Measurements from ENCODE around the gene RNU6-9.

DNA sequence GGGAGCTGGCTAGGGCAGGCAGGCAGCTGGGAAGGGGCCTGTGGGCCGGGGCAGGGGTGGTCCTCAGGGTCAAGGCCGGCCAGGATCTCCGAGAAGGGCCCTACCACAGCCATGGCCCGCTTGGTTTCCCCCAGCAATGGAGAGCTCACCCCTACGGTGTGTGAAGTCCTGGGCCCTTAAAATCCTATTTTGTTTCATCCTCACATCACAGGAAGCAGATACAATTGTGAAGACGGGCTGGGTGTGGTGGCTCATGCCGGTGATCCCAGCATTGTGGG is 8.7 kb downstream of the RNU6-9 start:
- TF ChIP-seq, protein P1, sequence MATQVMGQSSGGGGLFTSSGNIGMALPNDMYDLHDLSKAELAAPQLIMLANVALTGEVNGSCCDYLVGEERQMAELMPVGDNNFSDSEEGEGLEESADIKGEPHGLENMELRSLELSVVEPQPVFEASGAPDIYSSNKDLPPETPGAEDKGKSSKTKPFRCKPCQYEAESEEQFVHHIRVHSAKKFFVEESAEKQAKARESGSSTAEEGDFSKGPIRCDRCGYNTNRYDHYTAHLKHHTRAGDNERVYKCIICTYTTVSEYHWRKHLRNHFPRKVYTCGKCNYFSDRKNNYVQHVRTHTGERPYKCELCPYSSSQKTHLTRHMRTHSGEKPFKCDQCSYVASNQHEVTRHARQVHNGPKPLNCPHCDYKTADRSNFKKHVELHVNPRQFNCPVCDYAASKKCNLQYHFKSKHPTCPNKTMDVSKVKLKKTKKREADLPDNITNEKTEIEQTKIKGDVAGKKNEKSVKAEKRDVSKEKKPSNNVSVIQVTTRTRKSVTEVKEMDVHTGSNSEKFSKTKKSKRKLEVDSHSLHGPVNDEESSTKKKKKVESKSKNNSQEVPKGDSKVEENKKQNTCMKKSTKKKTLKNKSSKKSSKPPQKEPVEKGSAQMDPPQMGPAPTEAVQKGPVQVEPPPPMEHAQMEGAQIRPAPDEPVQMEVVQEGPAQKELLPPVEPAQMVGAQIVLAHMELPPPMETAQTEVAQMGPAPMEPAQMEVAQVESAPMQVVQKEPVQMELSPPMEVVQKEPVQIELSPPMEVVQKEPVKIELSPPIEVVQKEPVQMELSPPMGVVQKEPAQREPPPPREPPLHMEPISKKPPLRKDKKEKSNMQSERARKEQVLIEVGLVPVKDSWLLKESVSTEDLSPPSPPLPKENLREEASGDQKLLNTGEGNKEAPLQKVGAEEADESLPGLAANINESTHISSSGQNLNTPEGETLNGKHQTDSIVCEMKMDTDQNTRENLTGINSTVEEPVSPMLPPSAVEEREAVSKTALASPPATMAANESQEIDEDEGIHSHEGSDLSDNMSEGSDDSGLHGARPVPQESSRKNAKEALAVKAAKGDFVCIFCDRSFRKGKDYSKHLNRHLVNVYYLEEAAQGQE (IDR thresholded peaks at IDR 0.05; ENCODE audit: insufficient read depth in 1 of 2, low read depth in 2 of 2, low read length in 2 of 2) = no peak
- TF ChIP-seq POLR2AphosphoS5 (IDR thresholded peaks at IDR 0.05; ENCODE audit: low read depth, low read length) (no peak), TAF1 (IDR thresholded peaks at IDR 0.05; ENCODE audit: borderline replicate concordance, insufficient read depth, low read length) (no peak), FOXP2 (optimal IDR thresholded peaks at IDR 0.05; ENCODE audit: borderline replicate concordance, extremely low read depth, extremely low read length, insufficient read depth) (no peak)
